Measurements from ENCODE around the gene MAP7D3.
A peak's percentile ranks its signal among the peaks of the same experiment; 100 is the strongest.

DNA sequence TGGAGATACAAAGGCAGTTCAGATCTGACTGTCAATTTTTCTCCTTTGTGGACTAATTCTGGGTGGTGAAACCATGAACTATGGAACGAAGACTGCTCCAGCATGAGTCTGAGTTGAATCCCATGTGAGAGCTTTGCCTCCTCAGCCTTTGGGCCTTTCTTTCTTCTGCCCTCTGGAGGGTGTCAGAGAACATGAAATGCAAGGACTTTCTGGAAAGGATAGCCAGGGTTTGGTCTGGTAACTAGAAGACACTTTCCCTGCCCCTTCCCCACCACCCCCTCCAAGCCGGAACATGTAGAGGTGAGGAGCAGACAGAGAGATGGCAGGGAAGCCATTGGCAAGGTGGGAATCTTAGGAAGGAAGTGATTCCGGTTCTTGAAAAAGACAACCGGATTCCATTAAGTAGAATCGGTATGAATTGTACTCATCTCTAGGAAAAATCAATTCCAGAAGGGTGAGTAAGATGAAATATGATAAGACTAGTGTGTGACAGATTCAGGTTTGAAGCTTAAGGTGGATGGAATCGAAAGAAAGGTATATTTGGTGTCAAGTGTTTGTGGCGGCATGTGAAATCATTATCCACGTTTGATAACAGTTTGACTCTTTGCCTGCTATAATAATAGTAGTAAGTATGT, 84.9 kb downstream of the MAP7D3 start:
- TF ChIP-seq, protein P1, sequence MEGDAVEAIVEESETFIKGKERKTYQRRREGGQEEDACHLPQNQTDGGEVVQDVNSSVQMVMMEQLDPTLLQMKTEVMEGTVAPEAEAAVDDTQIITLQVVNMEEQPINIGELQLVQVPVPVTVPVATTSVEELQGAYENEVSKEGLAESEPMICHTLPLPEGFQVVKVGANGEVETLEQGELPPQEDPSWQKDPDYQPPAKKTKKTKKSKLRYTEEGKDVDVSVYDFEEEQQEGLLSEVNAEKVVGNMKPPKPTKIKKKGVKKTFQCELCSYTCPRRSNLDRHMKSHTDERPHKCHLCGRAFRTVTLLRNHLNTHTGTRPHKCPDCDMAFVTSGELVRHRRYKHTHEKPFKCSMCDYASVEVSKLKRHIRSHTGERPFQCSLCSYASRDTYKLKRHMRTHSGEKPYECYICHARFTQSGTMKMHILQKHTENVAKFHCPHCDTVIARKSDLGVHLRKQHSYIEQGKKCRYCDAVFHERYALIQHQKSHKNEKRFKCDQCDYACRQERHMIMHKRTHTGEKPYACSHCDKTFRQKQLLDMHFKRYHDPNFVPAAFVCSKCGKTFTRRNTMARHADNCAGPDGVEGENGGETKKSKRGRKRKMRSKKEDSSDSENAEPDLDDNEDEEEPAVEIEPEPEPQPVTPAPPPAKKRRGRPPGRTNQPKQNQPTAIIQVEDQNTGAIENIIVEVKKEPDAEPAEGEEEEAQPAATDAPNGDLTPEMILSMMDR (IDR thresholded peaks at IDR 0.05; ENCODE audit: low read depth, low read length) = peak; percentile 38
- TF ChIP-seq, protein P2, sequence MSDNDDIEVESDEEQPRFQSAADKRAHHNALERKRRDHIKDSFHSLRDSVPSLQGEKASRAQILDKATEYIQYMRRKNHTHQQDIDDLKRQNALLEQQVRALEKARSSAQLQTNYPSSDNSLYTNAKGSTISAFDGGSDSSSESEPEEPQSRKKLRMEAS (IDR thresholded peaks at IDR 0.05; ENCODE audit: low read depth, low read length) = no peak
- no peak for TF ChIP-seq POLR2A (IDR thresholded peaks at IDR 0.05; ENCODE audit: extremely low read depth, insufficient read length)
